Natural killer cell treated with Interleukin-12 subunit alpha and Interleukin-12 subunit beta and Interleukin-15 and Interleukin-18, amount 100 ng/mL, for 72 hours (primary cell): ENCODE results near the gene SLC16A3. TPM values are rescaled to one million over a fixed set of nuclear protein-coding genes. Genes with fewer than 3 reads are reported as not detected.
A peak's percentile ranks its signal among the peaks of the same experiment; 100 is the strongest.
"Not testable (repeated sequence)": the region's sequence is repeated elsewhere in the genome, so short reads cannot be mapped to it uniquely, and the experiment has no call there.

Experiments
- ATAC-seq, 2 donors: fragments of 150-1000 bp; cut with Tn5 transposase in 1 of 2; sonication (Bioruptor Pico), chemical (Tn5 transposase) in 1 of 2; 2 replicates each; pipeline ENCODE4 v1.10.0; 2021
- DNase-seq: peaks from one replicate; pipeline ENCODE4 v3.0.0; 2022; ENCODE audit warnings: low spot score
- H3K27ac Mint-ChIP-seq, 2 donors: 1 replicate in 1 of 2; 2 replicates in 1 of 2; pipeline ENCODE4 v1.8.0; 2022; ENCODE audit warnings: mixed read lengths in 2 of 2, mild to moderate bottlenecking in 1 of 2, moderate library complexity in 1 of 2
- H3K27me3 Mint-ChIP-seq, 2 donors: 1 replicate in 1 of 2; 2 replicates in 1 of 2; pipeline ENCODE4 v1.8.0; 2022; ENCODE audit warnings: mixed read lengths in 2 of 2
- H3K36me3 Mint-ChIP-seq: one replicate; pipeline ENCODE4 v1.8.0; 2022; ENCODE audit warnings: mixed read lengths
- H3K4me1 Mint-ChIP-seq, 2 donors: 1 replicate in 1 of 2; 2 replicates in 1 of 2; pipeline ENCODE4 v1.8.0; 2022; ENCODE audit warnings: low read depth in 2 of 2, mixed read lengths in 2 of 2, mild to moderate bottlenecking in 1 of 2
- H3K4me3 Mint-ChIP-seq: one replicate; pipeline ENCODE4 v1.8.0; 2022; ENCODE audit warnings: mixed read lengths
- H3K9me3 Mint-ChIP-seq: 2 replicates; pipeline ENCODE4 v1.8.0; 2022; ENCODE audit warnings: mixed read lengths
- total RNA-seq, 2 donors: library from RNA; stranded (reverse); gene quantifications; one replicate each; pipeline ENCODE4 v1.2.3, GENCODE V29; 2022

The SLC16A3 gene
- total RNA-seq, 2 donors from 2014 or later = 241 to 534 TPM

DNA sequence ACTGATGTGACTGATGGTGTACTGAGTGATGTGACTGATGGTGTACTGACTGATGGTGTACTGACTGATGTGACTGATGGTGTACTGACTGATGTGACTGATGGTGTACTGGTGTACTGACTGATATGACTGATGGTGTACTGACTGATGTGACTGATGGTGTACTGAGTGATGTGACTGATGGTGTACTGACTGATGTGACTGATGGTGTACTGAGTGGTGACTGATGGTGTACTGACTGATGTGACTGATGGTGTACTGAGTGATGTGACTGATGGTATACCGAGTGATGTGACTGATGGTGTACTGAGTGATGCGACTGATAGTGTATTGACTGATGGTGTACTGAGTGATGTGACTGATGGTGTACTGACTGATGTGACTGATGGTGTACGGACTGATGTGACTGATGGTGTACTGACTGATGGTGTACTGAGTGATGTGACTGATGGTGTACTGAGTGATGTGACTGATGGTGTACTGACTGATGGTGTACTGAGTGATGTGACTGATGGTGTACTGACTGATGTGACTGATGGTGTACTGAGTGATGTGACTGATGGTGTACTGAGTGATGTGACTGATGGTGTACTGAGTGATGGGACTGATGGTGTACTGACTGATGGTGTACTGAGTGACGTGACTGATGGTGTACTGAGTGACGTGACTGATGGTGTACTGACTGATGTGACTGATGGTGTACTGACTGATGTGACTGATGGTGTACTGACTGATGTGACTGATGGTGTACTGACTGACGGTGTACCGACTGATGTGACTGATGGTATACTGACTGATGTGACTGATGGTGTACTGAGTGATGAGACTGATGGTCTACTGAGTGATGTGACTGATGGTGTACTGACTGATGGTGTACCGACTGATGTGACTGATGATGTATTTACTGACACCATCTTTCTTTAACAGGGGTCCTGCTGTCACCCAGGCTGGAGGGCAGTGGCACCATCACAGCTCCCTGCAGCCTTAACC, 31.4 kb downstream of the SLC16A3 start:
- ATAC-seq, H3K4me3 Mint-ChIP-seq, DNase-seq, H3K27me3 Mint-ChIP-seq, H3K9me3 Mint-ChIP-seq: not testable (repeated sequence)
- Mint-ChIP-seq H3K27ac (peak overlapping the region; percentile 16 to 40), H3K36me3 (peaks cover 55% of the 10 kb centered on the region), H3K4me1 (peaks cover 55 to 60% of the 10 kb centered on the region in 2 donors)

DNA sequence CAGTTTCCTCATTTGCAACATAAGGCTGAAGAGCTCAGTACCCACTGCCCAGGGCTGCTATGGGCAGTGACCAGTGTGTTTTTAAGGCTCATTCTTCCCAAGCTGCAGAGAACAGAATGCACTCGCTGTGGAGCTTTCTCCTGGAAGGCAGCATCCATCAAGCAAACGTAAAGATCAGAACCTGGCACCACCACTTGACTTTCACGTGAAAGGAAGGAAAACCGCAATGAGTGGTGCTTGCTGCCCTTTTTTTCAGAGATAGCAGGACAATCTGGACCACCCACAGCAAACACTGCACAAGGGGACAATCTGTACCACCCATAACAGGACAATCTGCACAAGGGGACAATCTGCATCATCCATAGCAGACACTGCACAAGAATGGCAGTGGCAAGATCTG, 33.5 kb downstream of the SLC16A3 start:
- Mint-ChIP-seq H3K27me3 (no peaks in the 10 kb centered on the region), H3K9me3 (no peaks in the 10 kb centered on the region), H3K4me1 (peaks cover 59 to 63% of the 10 kb centered on the region in 2 donors), H3K27ac (peak overlapping the region in 1 of 2 donors; percentile 40), H3K36me3 (peaks cover 49% of the 10 kb centered on the region), H3K4me3 (no peak overlapping the region)
- DNase-seq (no peak), ATAC-seq (no peak)

DNA sequence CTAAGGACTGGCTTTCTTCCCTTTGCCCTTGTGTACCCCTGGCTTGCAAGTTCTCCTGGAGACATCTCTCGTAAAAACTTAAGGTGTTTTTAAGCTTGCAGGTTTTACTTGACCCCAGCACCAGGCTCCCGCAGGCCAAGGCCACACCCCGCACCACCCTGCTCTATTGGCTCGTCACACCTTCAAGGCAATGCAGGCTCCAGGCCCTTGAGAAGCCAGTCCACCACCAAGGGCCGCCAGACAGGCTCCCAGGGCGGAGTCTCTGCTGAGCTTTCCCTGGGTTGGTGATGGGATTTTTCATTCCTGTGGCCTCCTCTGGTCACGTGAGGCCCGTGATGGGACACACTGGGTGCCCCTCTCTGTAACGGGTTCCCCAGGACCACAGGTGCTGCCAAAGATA, 34.8 kb downstream of the SLC16A3 start:
- H3K9me3 Mint-ChIP-seq = no peaks in the 10 kb centered on the region
- H3K36me3 Mint-ChIP-seq = peaks cover 40% of the 10 kb centered on the region
- H3K27me3 Mint-ChIP-seq = no peaks in the 10 kb centered on the region
- peaks cover 62 to 66% of the 10 kb centered on the region in 2 donors for H3K4me1 Mint-ChIP-seq
- ATAC-seq (no peak), DNase-seq (no peak)
- no peak overlapping the region for H3K27ac Mint-ChIP-seq
- no peak overlapping the region for H3K4me3 Mint-ChIP-seq

DNA sequence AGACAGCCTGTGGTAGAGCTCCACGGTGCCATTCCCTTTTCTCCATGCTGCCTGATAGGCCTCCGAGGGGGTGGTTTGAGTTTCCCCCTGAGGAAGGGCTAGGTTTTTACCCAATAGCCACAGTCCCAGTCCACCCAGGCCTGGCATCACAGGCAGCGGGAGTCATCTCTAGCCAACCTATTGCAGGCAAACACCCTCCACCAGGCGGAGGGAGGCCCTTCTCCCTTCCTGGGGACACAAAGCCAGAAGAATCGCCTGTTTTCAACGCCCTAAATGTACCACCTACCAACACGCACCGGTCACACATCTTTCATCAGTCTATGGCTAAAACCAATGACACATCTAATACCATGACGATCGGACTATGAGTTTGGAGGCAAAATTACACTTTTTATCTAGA, 37.3 kb downstream of the SLC16A3 start:
- Mint-ChIP-seq H3K27me3 (no peaks in the 10 kb centered on the region), H3K9me3 (no peaks in the 10 kb centered on the region), H3K4me1 (peaks cover 60 to 67% of the 10 kb centered on the region in 2 donors), H3K27ac (peak overlapping the region; percentile 65 to 85), H3K36me3 (peaks cover 16% of the 10 kb centered on the region), H3K4me3 (peak overlapping the region; percentile 29)
- no peak for DNase-seq
- ATAC-seq = no peak

DNA sequence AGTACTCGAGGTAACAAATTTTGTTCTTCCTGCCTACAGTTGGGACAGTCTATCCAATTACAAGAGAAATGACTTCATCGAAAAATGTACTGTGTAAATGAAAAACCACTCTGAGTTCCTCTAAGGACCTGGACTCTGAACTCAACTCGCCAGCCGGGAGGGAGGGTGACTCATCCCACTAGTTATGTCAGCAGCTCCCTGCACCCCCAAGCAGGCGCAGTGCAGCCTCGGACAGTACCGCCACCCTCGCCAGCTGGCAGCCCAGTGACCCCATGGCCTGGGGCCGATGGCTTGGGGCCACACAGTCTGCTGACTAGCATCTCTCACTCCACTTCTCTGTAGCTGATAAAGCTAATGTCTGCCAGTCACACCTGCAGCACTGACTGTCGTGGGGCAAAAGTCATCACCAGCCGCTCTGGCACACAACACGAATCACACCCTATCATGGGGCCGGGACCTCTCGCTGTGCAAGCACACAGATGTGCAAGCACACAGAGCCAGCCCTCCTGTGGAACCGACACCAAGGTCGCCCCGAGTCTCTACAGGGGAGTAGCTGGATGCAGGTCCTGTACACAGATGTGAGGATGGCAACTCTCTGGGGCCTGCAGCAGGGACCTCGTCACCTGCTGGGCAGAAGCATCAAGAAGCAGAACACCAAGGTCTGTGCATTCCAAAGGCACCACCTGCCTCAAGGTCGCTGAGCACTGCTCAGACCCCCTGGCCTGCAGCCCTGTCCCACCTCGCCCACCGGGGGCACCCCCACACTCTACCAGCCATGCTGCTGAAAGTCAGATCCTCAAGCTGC, 38.9 kb downstream of the SLC16A3 start:
- peak overlapping the region; percentile 76 for H3K4me3 Mint-ChIP-seq
- no peaks in the 10 kb centered on the region for H3K27me3 Mint-ChIP-seq
- ATAC-seq (peak; percentile 86 to 89), DNase-seq (peak; percentile 74)
- peak overlapping the region; percentile 65 to 85 for H3K27ac Mint-ChIP-seq
- H3K4me1 Mint-ChIP-seq = peaks cover 64% of the 10 kb centered on the region in 2 donors
- H3K36me3 Mint-ChIP-seq = peaks cover 12% of the 10 kb centered on the region
- H3K9me3 Mint-ChIP-seq = no peaks in the 10 kb centered on the region

DNA sequence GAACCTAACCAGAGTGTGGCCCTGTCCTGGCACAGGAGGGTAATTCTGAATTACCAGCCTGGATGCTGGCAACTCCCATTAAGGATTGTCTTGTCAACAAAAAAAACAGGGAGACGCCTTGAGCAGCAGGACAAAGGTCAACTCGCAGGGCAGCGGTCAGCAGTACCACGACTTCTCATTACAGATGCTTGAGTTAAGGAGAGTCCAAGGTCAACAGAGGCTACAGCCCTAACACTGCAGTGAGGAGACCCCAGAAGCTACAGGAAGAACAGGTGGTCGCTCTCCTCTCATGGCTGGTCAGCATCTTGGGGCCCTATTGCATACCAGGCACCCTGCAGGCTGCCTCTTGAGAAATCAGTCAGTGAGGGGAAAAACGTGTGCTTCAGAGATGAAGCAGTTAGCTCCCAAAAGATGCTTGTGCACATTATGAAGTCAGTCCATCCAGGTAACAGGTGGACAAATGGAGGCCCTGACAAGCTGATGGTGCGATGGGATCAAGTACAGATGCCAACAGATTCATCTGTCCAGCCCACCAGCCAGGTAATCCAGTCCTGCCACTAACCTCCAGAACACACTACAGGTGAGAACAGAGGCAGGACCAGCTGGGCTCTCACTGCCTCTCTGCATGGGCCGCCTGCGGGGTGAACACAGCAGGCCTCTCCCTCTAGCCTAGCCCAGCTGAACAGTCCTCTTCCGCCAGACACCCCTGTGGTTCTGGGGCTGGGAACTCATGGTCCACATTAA, 40.5 kb downstream of the SLC16A3 start:
- Mint-ChIP-seq H3K9me3 (no peaks in the 10 kb centered on the region), H3K27ac (peak overlapping the region; percentile 65 to 85), H3K27me3 (no peaks in the 10 kb centered on the region), H3K36me3 (peaks cover 12% of the 10 kb centered on the region), H3K4me3 (peak overlapping the region; percentile 98), H3K4me1 (peaks cover 61 to 64% of the 10 kb centered on the region in 2 donors)
- no peak for ATAC-seq
- no peak for DNase-seq

DNA sequence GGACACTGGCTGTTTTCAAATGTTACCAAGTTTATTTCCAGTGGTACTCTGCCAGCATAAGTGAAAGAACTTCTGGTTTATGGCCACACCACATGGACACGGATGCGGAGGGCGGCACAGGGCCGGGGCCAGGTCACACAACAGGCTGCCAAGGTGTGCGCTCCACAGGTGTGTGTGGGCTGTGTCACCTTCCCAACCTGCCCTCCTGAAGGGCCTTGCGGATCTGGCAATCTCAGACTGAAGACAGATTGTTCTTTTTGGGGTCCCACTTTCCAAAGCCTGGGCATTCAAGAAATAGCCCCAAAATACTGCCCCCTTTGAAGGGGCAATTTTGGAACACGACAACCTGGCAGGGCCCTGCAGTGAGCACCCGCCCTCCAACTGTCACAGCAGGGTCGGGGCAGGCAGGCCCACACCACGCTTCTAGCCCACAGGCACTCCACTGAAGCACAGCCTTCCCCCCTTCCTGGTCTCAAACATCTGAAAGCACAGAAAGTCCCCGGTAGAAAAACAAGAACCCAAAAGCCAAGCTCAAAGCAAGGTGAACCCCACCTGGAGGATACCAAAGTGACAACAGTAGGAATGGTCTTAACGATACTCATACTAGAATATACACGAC, 41.1 kb downstream of the SLC16A3 start:
- DNase-seq (no peak), ATAC-seq (no peak)
- Mint-ChIP-seq H3K36me3 (peaks cover 12% of the 10 kb centered on the region), H3K4me1 (peaks cover 61 to 67% of the 10 kb centered on the region in 2 donors), H3K27me3 (no peaks in the 10 kb centered on the region), H3K27ac (peak overlapping the region; percentile 65 to 85), H3K9me3 (no peaks in the 10 kb centered on the region), H3K4me3 (peak overlapping the region; percentile 98)

DNA sequence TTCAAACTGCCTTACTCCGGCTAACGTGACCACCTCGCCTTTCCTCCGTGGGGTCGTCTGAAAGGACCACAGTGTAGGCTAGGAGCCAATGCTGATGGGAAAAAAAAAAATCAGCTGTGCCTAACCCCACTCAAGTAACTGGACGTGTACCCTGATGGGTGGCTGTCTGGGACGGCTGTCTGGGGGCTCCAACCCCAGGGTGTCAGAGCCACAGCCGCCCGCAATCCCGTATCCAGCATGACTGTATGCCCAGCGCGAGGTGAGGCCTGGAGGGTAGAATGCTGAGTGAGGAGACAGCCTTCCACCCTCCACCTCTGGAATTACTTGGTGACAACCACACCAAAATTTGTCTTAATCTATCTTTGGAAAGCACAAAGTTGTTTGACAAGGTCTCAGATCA, 41.8 kb downstream of the SLC16A3 start:
- DNase-seq = no peak
- Mint-ChIP-seq H3K27me3 (no peaks in the 10 kb centered on the region), H3K36me3 (peaks cover 12% of the 10 kb centered on the region)

DNA sequence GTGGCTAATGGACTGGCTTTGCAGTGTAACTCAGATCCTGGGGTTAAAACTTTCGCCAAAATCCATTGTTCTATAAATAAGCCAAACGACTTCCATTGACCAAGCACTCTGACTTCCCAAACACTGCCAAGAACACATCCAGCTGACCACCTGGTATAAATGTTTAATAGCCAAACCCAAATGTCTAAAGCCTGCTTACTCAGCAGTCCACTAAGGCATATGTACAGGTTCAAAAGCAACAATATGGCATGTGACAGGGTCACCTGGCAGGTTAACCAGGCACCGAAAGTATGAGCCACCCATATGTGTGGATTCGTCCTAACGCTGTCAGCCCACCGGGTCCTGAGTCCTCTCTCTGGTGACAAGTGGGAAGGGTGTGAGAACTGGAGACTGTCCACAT, 42.6 kb downstream of the SLC16A3 start:
- peak overlapping the region; percentile 98 for H3K4me3 Mint-ChIP-seq
- H3K4me1 Mint-ChIP-seq = peaks cover 54 to 59% of the 10 kb centered on the region in 2 donors
- no peak for ATAC-seq
- no peak for DNase-seq
- H3K27me3 Mint-ChIP-seq = no peaks in the 10 kb centered on the region
- H3K36me3 Mint-ChIP-seq = peaks cover 9% of the 10 kb centered on the region
- H3K9me3 Mint-ChIP-seq = no peaks in the 10 kb centered on the region
- peak overlapping the region in 1 of 2 donors; percentile 82 for H3K27ac Mint-ChIP-seq

More for the DNA sequence above, 41.8 kb downstream of the SLC16A3 start:
- Mint-ChIP-seq H3K27ac (peak overlapping the region; percentile 65 to 85), H3K9me3 (no peaks in the 10 kb centered on the region), H3K4me3 (peak overlapping the region; percentile 98), H3K4me1 (peaks cover 60 to 67% of the 10 kb centered on the region in 2 donors)
- ATAC-seq = no peak

DNA sequence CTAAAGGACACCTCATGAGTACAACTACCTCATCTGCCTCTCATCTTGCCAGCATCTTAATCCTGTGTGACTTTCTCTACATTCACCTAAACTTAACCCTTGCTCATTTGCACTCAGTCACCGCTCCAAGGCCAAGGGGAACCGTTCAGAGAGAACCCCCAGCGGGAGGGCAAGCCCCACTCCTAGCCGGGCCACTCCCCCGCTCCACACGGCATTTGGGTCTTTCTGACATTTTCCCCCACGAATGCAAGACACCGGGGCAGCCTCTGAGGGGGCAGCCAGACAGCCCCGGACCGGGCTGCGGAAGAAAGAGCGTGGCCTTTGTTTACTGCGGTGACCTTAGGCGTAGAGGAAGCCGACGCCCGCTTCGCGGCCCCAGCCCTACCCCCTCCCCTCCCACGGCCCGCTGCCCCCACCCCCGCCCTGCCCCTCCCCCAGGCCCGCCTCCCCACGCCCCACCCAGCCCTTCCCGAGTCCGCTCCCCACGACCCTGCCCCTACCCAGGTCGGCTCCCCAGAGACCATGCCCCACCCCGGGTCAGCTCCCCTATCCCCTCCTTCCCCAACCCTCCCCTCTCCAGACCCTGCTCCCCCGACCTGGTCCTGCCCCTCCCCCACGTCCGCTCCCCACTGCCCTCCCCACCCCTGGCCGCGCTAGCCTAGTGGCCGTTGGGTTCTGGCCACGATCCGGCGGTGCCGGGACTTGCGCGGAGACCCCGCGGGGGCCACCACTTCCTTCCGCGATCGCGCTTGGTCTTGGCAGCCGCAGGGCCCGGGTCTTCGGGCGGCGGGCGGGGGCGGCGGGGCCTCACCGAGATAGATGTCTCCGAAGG, 43.9 kb downstream of the SLC16A3 start:
- Mint-ChIP-seq H3K27me3 (no peaks in the 10 kb centered on the region), H3K4me1 (peaks cover 43 to 52% of the 10 kb centered on the region in 2 donors), H3K9me3 (no peaks in the 10 kb centered on the region), H3K36me3 (peaks cover 7% of the 10 kb centered on the region), H3K27ac (peak overlapping the region; percentile 93 to 95), H3K4me3 (peak overlapping the region; percentile 98)
- ATAC-seq (peak; percentile 56 to 59), DNase-seq (no peak)

DNA sequence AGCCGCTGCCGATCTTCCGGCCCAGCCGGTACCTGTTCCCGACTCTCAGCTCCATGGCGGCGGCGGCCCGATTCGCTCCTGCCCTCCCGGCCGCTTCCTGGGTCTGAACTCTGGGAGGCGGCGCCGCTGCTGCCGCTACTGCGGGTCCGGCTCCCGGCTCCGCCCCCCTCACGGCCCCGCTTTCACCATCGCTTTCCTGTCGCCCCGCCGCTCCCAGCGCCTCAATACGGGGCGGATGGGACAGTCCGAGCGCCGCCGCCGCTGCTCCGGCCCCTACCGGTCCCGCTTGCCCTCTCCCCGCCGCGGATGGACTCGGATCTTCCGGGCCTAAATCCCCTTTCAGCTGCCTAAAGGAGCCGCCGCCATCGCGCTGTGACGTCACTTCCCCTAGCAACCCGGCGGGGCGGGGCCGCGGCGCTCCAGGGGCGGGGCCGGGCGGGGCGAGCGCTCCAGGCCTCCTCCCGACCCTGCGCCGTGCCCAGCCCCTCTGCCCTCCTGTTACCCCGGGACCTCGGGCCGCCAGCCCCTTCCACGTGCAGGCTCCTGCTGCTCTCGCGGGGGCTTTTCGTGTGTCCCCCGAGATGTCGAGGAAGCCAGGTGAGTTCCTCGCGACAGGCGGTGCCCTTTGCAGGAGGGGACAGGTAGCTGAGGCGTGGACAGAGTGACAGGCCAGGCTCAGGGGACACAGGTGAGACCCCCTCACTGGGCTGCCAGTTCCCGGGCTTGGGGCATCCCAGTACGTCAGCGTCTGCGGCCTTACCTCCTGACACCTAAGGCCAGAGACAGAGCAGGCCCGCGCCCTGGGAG, 44.7 kb downstream of the SLC16A3 start, which contains the start of gene CSNK1D:
TSS of gene CSNK1D (minus strand) at position 374 of the 807 bp plus-strand sequence. CDS start at position 55, 319 bp downstream.
- peaks cover 7% of the 10 kb centered on the region for H3K36me3 Mint-ChIP-seq
- no peaks in the 10 kb centered on the region for H3K27me3 Mint-ChIP-seq
- H3K27ac Mint-ChIP-seq = peak within 1 kb of the TSS; percentile 93 to 95
- ATAC-seq (peak; percentile 91 to 95), DNase-seq (peak; percentile 92)
- H3K4me3 Mint-ChIP-seq = peak within 1 kb of the TSS; percentile 98
- peaks cover 35 to 44% of the 10 kb centered on the region in 2 donors for H3K4me1 Mint-ChIP-seq
- no peaks in the 10 kb centered on the region for H3K9me3 Mint-ChIP-seq
